B cell (primary cell): ENCODE data around the gene IMMP2L.

Source experiments
- CTCF ChIP-seq: fragments of 200-600 bp; IDR thresholded peaks from one replicate; pipeline ENCODE4 v1.8.0; 2022; ENCODE audit warnings: antibody characterized with exemption, mild to moderate bottlenecking
- EZH2 ChIP-seq: IDR thresholded peaks from 2 replicates; pipeline ENCODE4 v1.6.1; 2012; ENCODE audit warnings: borderline replicate concordance, low read depth, mild to moderate bottlenecking, moderate library complexity, low read length; ENCODE audit not compliant: insufficient read depth, poor library complexity, severe bottlenecking

- no peak for TF ChIP-seq CTCF
- no peak for TF ChIP-seq EZH2
Measured at GRCh38 chr7:111521660-111522059, 40.6 kb downstream of the IMMP2L start.
